Bone marrow (tissue), 2 donors: Measurements from ENCODE around the gene DEFB132.
A peak's percentile ranks its signal among the peaks of the same experiment; 100 is the strongest.

Source experiments
- DNase-seq, 2 donors: peaks; one replicate each; lab custom pipeline; 2025; lab: John Stamatoyannopoulos, UW

The DEFB132 gene

GRCh38 chr20:263701-264100, 6.2 kb downstream of the DEFB132 start:
- DNase-seq: no peak

GRCh38 chr20:266596-267562, 9.4 kb downstream of the DEFB132 start:
- DNase-seq: peak; percentile 50 to 69

- DNase-seq: no peak
Observed at GRCh38 chr20:270517-270916, 13.0 kb downstream of the DEFB132 start.

- DNase-seq: no peak
Observed at GRCh38 chr20:271069-271468, 13.5 kb downstream of the DEFB132 start.

GRCh38 chr20:271528-271927, 14.0 kb downstream of the DEFB132 start:
- no peak for DNase-seq

- no peak for DNase-seq
Observed at GRCh38 chr20:272718-273117, 15.2 kb downstream of the DEFB132 start.

GRCh38 chr20:273884-274283, 16.4 kb downstream of the DEFB132 start:
- no peak for DNase-seq

- DNase-seq: no peak
Observed at GRCh38 chr20:275791-276190, 18.3 kb downstream of the DEFB132 start.

GRCh38 chr20:276620-277495, 19.3 kb downstream of the DEFB132 start:
- no peak for DNase-seq

- DNase-seq: no peak
Observed at GRCh38 chr20:277496-277781, 19.9 kb downstream of the DEFB132 start.

GRCh38 chr20:278181-278580, 20.7 kb downstream of the DEFB132 start:
- no peak for DNase-seq

GRCh38 chr20:278607-279571, 21.4 kb downstream of the DEFB132 start:
- no peak for DNase-seq

- DNase-seq: no peak
Observed at GRCh38 chr20:284172-284571, 26.6 kb downstream of the DEFB132 start.

GRCh38 chr20:286508-286907, 29.0 kb downstream of the DEFB132 start:
- no peak for DNase-seq

GRCh38 chr20:288956-289692, 31.6 kb downstream of the DEFB132 start:
- DNase-seq: no peak

- no peak for DNase-seq
Observed at GRCh38 chr20:289693-290083, 32.2 kb downstream of the DEFB132 start.

- DNase-seq: peak; percentile 87 to 91
Observed at GRCh38 chr20:290084-290831, 32.7 kb downstream of the DEFB132 start, which contains the start of gene C20orf96. Gene C20orf96, minus strand, starts transcription at chr20:290750. Its CDS starts 140 bp downstream, at chr20:290610.

- DNase-seq: no peak
Observed at GRCh38 chr20:294602-295001, 37.1 kb downstream of the DEFB132 start.

GRCh38 chr20:295804-296203, 38.3 kb downstream of the DEFB132 start:
- no peak for DNase-seq
